ENCODE results near the gene PER2. TPM values are rescaled to one million over a fixed set of nuclear protein-coding genes. Genes with fewer than 3 reads are reported as not detected.
"Not testable (repeated sequence)": the region's sequence is repeated elsewhere in the genome, so short reads cannot be mapped to it uniquely, and the experiment has no call there.

The PER2 gene
- total and polyA plus RNA-seq, 3 experiments from 2014 or later, result 4.3 to 14.2 (median 12.9) TPM

DNA sequence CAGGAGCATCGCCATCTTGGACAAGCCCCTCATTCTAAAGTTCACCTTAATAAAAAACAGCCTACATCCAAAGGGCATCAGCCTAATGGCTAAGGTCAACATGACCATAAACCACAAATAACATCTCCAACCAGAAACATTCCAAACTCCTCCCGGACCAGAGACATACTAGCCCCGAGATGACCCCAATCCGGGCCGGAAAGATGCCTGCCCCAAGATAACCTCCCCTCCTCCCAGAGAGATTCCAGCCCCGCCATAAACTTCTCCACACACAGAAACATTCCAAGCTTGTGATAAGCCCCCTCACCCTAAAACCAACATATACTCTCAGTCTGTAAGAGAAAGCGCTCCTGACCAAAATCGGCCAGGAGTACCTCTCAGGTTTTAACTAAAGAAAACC is 16.7 kb downstream of the PER2 start:
- DNase-seq; H3K27ac ChIP-seq (ENCODE audit: low read depth, low read length); H3K36me3 ChIP-seq (ENCODE audit: insufficient read depth, low read length); H3K27me3 Mint-ChIP-seq; H3K27me3 ChIP-seq (ENCODE audit: insufficient read depth, low read length, poor library complexity, severe bottlenecking); H3K4me3 ChIP-seq (ENCODE audit: low read length); POLR2A ChIA-PET; H3K4me1 Mint-ChIP-seq; H3K4me1 ChIP-seq (ENCODE audit: insufficient read depth, low read length); H3K4me3 Mint-ChIP-seq; H3K9me3 Mint-ChIP-seq; H3K9me3 ChIP-seq (ENCODE audit: low read length): not testable (repeated sequence)
- CTCF ChIA-PET, result interaction anchor here (0.7 kb wide), 1 partner anchor 8 kb away, joined by 4 read pairs; no protein-coding TSS in a partner anchor
- H3K36me3 Mint-ChIP-seq, result peaks cover 13 to 84% (median 20%) of the 10 kb centered on the region in 3 donors
- H3K27ac Mint-ChIP-seq, result peak overlapping the region in 1 of 8 donors; percentile 63

DNA sequence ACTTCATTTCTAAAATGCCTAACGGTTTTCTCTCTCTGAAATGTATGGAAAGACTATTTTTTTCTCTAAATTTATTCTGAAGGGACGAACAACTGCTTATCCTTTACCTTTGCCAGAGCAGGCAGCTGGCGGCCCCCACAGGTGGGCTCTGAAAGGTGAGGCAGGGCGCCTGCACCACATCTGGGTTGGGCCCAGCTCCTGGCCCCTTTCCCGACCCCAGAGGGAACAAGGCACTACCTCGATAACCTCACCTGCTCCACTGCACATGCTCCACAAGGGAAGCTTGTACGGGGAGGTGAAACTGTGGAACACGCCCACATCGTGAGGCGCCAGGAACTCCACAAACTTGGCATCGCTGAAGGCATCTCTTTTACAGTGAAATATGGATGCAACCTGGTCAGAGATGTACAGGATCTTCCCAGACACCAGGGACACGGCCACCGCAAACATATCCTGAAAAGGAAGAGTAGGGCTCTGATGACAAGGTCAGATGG is 17.3 kb downstream of the PER2 start:
- Histone ChIP-seq H3K4me1 (ENCODE audit: insufficient read depth, low read length) (no peaks in the 10 kb centered on the region), H3K27me3 (ENCODE audit: insufficient read depth, low read length, poor library complexity, severe bottlenecking) (no peaks in the 10 kb centered on the region), H3K27ac (ENCODE audit: low read depth, low read length) (no peak overlapping the region), H3K4me3 (ENCODE audit: low read length) (no peak overlapping the region), H3K36me3 (ENCODE audit: insufficient read depth, low read length) (no peaks in the 10 kb centered on the region), H3K9me3 (ENCODE audit: low read length) (no peaks in the 10 kb centered on the region)
- no peaks in the 10 kb centered on the region for H3K9me3 Mint-ChIP-seq
- H3K4me3 Mint-ChIP-seq, result no peak overlapping the region
- no peaks in the 10 kb centered on the region for H3K4me1 Mint-ChIP-seq
- peak in 1 of 5 donors; percentile 15 for DNase-seq
- peaks cover 13 to 83% (median 16%) of the 10 kb centered on the region in 3 donors for H3K36me3 Mint-ChIP-seq
- CTCF ChIA-PET, result interaction anchor here (0.6 kb wide), 1 partner anchor 347 kb away, joined by 3 read pairs; no protein-coding TSS in a partner anchor
- POLR2A ChIA-PET, result no interaction called here
- H3K27ac Mint-ChIP-seq, result no peak overlapping the region
- H3K27me3 Mint-ChIP-seq, result no peaks in the 10 kb centered on the region

DNA sequence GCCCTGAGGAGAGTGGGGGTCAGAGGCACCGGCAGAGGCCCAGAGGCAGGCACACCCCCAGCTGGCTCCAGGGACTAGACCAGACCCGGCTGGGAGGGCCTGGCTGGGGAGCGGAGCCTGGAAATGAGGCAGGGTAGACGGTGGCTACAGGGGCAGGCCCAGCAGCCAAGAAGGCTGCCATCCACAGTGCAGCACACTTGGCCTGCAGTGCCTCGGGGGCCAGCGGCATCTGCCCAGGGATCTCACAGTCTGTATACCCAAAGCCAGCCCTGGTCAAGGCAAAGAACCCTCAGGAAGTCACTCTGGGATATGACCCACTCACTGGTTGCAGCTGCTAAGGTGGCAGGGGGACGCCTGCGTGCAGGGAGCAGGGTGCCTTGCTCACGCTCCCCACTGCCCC is 17.8 kb downstream of the PER2 start:
- POLR2A ChIA-PET, result no interaction called here
- Mint-ChIP-seq H3K27me3 (no peaks in the 10 kb centered on the region), H3K27ac (no peak overlapping the region), H3K4me3 (no peak overlapping the region), H3K9me3 (no peaks in the 10 kb centered on the region), H3K36me3 (peaks cover 13 to 83% (median 16%) of the 10 kb centered on the region in 3 donors), H3K4me1 (no peaks in the 10 kb centered on the region)
- no peaks in the 10 kb centered on the region for H3K4me1 ChIP-seq (ENCODE audit: insufficient read depth, low read length)
- no peaks in the 10 kb centered on the region for H3K9me3 ChIP-seq (ENCODE audit: low read length)
- H3K4me3 ChIP-seq (ENCODE audit: low read length), result no peak overlapping the region
- H3K36me3 ChIP-seq (ENCODE audit: insufficient read depth, low read length), result no peaks in the 10 kb centered on the region
- DNase-seq, result peak in 1 of 5 donors; percentile 20
- no peak overlapping the region for H3K27ac ChIP-seq (ENCODE audit: low read depth, low read length)
- CTCF ChIA-PET, result interaction anchor here (0.6 to 0.9 kb wide), 2 partner anchors 346 to 347 kb away, joined by 3 read pairs; no protein-coding TSS in a partner anchor
- H3K27me3 ChIP-seq (ENCODE audit: insufficient read depth, low read length, poor library complexity, severe bottlenecking), result no peaks in the 10 kb centered on the region

DNA sequence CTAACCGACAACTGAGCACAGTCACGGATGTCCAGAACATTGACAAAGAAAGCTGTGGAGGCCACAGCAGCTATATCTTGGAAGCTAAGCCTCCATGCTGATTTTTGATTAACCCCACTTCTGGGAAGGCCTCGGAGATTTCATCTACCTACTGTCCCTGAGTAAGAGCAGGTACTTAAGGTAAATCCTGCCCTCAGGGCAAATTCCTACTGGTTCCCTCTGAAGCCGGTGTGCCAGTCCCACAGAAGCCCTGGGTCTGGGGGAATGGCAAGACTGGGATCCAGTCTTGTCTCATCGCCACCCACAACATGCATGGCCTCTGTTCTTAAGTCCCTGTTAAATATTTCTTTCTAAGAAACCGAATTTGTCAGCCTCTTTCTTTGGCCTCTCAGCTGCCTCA is 18.7 kb downstream of the PER2 start:
- Mint-ChIP-seq H3K27ac (peak overlapping the region in 1 of 8 donors; percentile 6), H3K4me3 (no peak overlapping the region), H3K4me1 (no peaks in the 10 kb centered on the region), H3K36me3 (peaks cover 13 to 80% (median 16%) of the 10 kb centered on the region in 3 donors), H3K9me3 (no peaks in the 10 kb centered on the region), H3K27me3 (no peaks in the 10 kb centered on the region)
- Histone ChIP-seq H3K36me3 (ENCODE audit: insufficient read depth, low read length) (no peaks in the 10 kb centered on the region), H3K27ac (ENCODE audit: low read depth, low read length) (no peak overlapping the region), H3K27me3 (ENCODE audit: insufficient read depth, low read length, poor library complexity, severe bottlenecking) (no peaks in the 10 kb centered on the region), H3K4me1 (ENCODE audit: insufficient read depth, low read length) (no peaks in the 10 kb centered on the region), H3K4me3 (ENCODE audit: low read length) (no peak overlapping the region), H3K9me3 (ENCODE audit: low read length) (no peaks in the 10 kb centered on the region)
- ChIA-PET POLR2A (no interaction called here), CTCF (interaction anchor here (0.9 kb wide), 1 partner anchor 345 kb away, joined by 3 read pairs; no protein-coding TSS in a partner anchor)
- DNase-seq, result peak in 1 of 5 donors; percentile 6

DNA sequence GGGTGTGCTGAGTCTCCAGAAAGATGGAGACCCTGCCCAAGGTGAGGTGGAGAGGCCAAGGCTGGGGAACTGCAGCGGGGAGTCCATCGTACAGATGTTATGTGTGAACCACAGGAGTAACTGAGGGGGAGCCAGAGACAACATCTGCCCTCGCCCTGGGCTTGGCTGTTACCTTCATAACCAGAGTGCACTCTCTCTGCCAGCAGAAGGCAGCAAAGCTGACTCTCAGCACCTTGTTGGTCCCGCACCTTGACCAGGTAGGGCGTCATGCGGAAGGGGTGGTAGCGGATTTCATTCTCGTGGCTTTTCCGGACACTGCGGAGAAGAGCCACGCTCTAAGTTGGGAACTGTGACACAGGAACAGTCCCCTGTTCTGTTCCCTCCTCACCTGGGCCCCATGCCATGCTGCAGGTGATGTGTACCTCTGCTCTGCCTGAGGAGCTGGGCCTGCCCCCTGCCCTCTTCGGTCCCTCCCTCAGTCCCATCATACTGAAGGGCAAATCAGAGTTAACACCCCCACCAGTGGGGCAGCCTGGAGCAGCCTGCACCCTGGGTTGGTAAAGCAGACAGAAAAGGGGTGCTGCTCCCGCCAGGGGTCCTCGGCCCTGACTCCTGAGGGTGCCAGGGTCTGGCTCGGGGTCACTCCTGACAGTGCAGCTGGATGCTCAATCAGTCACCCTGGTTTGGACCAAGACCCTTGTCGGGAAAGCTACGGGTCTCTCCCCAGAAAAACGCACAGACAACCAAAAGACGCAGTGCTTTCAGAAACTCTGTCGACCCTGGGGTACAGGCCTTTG is 20.3 kb downstream of the PER2 start:
- no peaks in the 10 kb centered on the region for H3K27me3 ChIP-seq (ENCODE audit: insufficient read depth, low read length, poor library complexity, severe bottlenecking)
- no peak overlapping the region for H3K4me3 ChIP-seq (ENCODE audit: low read length)
- H3K27ac Mint-ChIP-seq, result no peak overlapping the region
- H3K36me3 Mint-ChIP-seq, result peaks cover 11 to 70% (median 16%) of the 10 kb centered on the region in 3 donors
- POLR2A ChIA-PET, result no interaction called here
- H3K27me3 Mint-ChIP-seq, result no peaks in the 10 kb centered on the region
- H3K4me1 Mint-ChIP-seq, result peaks cover 4 to 6% (median 5%) of the 10 kb centered on the region in 3 donors
- H3K9me3 ChIP-seq (ENCODE audit: low read length), result no peaks in the 10 kb centered on the region
- peak in 1 of 5 donors; percentile 35 for DNase-seq
- H3K36me3 ChIP-seq (ENCODE audit: insufficient read depth, low read length), result no peaks in the 10 kb centered on the region
- H3K9me3 Mint-ChIP-seq, result no peaks in the 10 kb centered on the region
- H3K27ac ChIP-seq (ENCODE audit: low read depth, low read length), result no peak overlapping the region
- CTCF ChIA-PET, result no interaction called here
- no peak overlapping the region for H3K4me3 Mint-ChIP-seq
- no peaks in the 10 kb centered on the region for H3K4me1 ChIP-seq (ENCODE audit: insufficient read depth, low read length)

DNA sequence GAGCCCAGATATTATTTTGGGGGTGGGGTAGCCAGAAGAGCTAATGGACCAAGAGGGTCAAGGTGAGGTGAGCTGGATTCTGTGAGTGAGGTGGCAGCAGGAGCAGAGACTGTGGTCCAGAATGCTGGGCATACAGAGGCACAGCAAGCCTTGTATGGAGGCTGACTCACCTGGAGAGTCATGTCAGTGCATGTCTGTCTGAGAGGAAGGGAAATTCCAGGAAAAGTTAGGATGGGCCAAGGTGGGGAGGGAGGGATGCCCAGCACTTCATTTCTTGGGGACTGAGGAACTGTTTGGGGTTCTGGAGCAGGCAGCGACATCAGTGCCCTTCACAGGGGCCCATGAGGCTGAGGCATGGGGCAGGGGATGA is 21.1 kb downstream of the PER2 start:
- Histone ChIP-seq H3K9me3 (ENCODE audit: low read length) (no peaks in the 10 kb centered on the region), H3K4me1 (ENCODE audit: insufficient read depth, low read length) (no peaks in the 10 kb centered on the region), H3K4me3 (ENCODE audit: low read length) (no peak overlapping the region), H3K36me3 (ENCODE audit: insufficient read depth, low read length) (no peaks in the 10 kb centered on the region), H3K27ac (ENCODE audit: low read depth, low read length) (no peak overlapping the region), H3K27me3 (ENCODE audit: insufficient read depth, low read length, poor library complexity, severe bottlenecking) (no peaks in the 10 kb centered on the region)
- H3K27ac Mint-ChIP-seq, result peak overlapping the region in 1 of 8 donors; percentile 17
- no peaks in the 10 kb centered on the region for H3K27me3 Mint-ChIP-seq
- peaks cover 10 to 63% (median 14%) of the 10 kb centered on the region in 3 donors for H3K36me3 Mint-ChIP-seq
- H3K4me1 Mint-ChIP-seq, result peaks cover 4 to 6% (median 5%) of the 10 kb centered on the region in 3 donors
- ChIA-PET POLR2A (no interaction called here), CTCF (interaction anchor here (0.7 to 1.1 kb wide), 2 partner anchors 8 to 30 kb away, joined by 3 read pairs; no protein-coding TSS in a partner anchor)
- no peaks in the 10 kb centered on the region for H3K9me3 Mint-ChIP-seq
- DNase-seq, result peak in 1 of 5 donors; percentile 20
- peak overlapping the region in 1 of 7 donors; percentile 24 for H3K4me3 Mint-ChIP-seq

DNA sequence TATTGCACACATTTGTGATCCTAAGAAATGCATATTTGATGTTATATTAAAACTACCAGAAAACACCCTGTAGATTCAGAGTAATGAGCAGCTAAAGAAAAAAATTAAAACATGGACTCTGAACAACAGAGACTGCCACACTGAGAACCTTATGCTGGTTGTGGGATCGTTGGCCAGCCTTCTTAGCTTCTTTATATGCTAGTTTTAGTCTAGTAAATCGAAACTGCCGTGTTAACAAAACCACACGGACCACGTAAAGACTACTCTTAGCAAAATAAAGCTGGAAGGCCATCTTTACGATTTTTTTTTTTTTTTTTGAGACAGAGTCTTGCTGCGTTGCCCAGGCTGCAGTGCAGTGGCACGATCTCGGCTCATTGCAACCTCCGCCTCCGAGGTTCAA is 22.8 kb downstream of the PER2 start:
- Mint-ChIP-seq H3K27me3 (no peaks in the 10 kb centered on the region), H3K9me3 (no peaks in the 10 kb centered on the region), H3K27ac (no peak overlapping the region), H3K36me3 (peaks cover 4 to 55% (median 9%) of the 10 kb centered on the region in 3 donors), H3K4me1 (peaks cover 4 to 6% (median 5%) of the 10 kb centered on the region in 3 donors), H3K4me3 (no peak overlapping the region)
- CTCF ChIA-PET, result interaction anchor here (0.7 to 1.3 kb wide), 2 partner anchors 10 to 150 kb away, joined by 3 to 4 read pairs; no protein-coding TSS in a partner anchor
- H3K27me3 ChIP-seq (ENCODE audit: insufficient read depth, low read length, poor library complexity, severe bottlenecking), result no peaks in the 10 kb centered on the region
- H3K36me3 ChIP-seq (ENCODE audit: insufficient read depth, low read length), result no peaks in the 10 kb centered on the region
- no peaks in the 10 kb centered on the region for H3K4me1 ChIP-seq (ENCODE audit: insufficient read depth, low read length)
- no peak for DNase-seq
- no peaks in the 10 kb centered on the region for H3K9me3 ChIP-seq (ENCODE audit: low read length)
- no peak overlapping the region for H3K27ac ChIP-seq (ENCODE audit: low read depth, low read length)
- POLR2A ChIA-PET, result no interaction called here
- H3K4me3 ChIP-seq (ENCODE audit: low read length), result no peak overlapping the region

DNA sequence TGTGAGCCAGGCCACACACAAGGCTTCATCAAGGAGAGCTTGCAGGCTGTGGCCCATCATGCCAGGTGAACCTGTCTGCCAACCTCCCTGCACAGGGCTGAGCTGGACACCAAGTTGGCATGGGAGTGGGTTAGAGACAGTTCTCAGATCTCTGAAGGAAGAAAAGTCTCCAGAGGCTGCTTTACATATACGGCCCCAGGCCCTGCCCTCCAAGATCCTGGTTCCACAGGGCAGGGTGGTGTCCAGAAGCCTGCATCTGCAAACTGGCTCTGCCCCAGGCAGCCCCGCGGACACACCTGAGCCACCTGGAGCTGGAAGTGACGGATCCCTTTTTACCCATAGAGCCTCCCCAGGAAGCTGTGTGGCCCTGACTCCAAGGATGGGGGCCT is 24.3 kb downstream of the PER2 start:
- Mint-ChIP-seq H3K9me3 (no peaks in the 10 kb centered on the region), H3K4me3 (no peak overlapping the region), H3K4me1 (peaks cover 4 to 6% (median 5%) of the 10 kb centered on the region in 3 donors), H3K27ac (peak overlapping the region in 1 of 8 donors; percentile 71), H3K36me3 (peaks cover 4 to 54% (median 6%) of the 10 kb centered on the region in 3 donors), H3K27me3 (no peaks in the 10 kb centered on the region)
- Histone ChIP-seq H3K27ac (ENCODE audit: low read depth, low read length) (no peak overlapping the region), H3K36me3 (ENCODE audit: insufficient read depth, low read length) (peaks cover 6% of the 10 kb centered on the region), H3K4me3 (ENCODE audit: low read length) (no peak overlapping the region), H3K9me3 (ENCODE audit: low read length) (no peaks in the 10 kb centered on the region), H3K4me1 (ENCODE audit: insufficient read depth, low read length) (no peaks in the 10 kb centered on the region), H3K27me3 (ENCODE audit: insufficient read depth, low read length, poor library complexity, severe bottlenecking) (no peaks in the 10 kb centered on the region)
- POLR2A ChIA-PET, result no interaction called here
- CTCF ChIA-PET, result interaction anchor here (0.9 to 2.6 kb wide), 7 partner anchors 11 to 751 kb away, joined by 3 to 10 read pairs (median 9); no protein-coding TSS in a partner anchor
- no peak for DNase-seq

Measured in CD8-positive, alpha-beta memory T cell (primary cell).